Thoracic aorta (tissue), 2 donors: ENCODE measurements around the gene DDX39A. TPM values are rescaled to one million over a fixed set of nuclear protein-coding genes. Genes with fewer than 3 reads are reported as not detected.

ENCODE experiments used
- ATAC-seq: fragments of 150-250 bp; one replicate; pipeline ENCODE4 v1.8.0; 2017; ENCODE audit warnings: low read depth; ENCODE audit not compliant: insufficient number of reproducible peaks, low FRiP score
- DNase-seq: peaks from one replicate; pipeline ENCODE4 v3.0.0-alpha.2; 2020; ENCODE audit warnings: low spot score
- H3K27ac ChIP-seq, 2 donors: fragments of 200-600 bp; sonication (generic); 1 replicate in 1 of 2; 2 replicates in 1 of 2; pipeline ENCODE4 v1.5.1; 2016; ENCODE audit warnings: mild to moderate bottlenecking in 2 of 2, moderate library complexity in 2 of 2
- H3K27me3 ChIP-seq: fragments of 200-600 bp; sonication (generic); replicated peaks from 2 replicates; pipeline ENCODE4 v1.6.0; 2016; ENCODE audit warnings: mild to moderate bottlenecking; ENCODE audit not compliant: insufficient read depth
- H3K36me3 ChIP-seq: fragments of 200-600 bp; sonication (generic); one replicate; pipeline ENCODE4 v1.5.1; 2016
- H3K4me1 ChIP-seq, 2 donors: fragments of 200-600 bp; sonication (generic); 1 replicate in 1 of 2; 2 replicates in 1 of 2; pipeline versions ENCODE4 v1.5.1 to v1.6.0; 2016; ENCODE audit warnings: low read depth in 2 of 2, mild to moderate bottlenecking in 1 of 2; ENCODE audit not compliant: control insufficient read depth in 1 of 2
- H3K4me3 ChIP-seq: fragments of 200-600 bp; sonication (generic); 2 replicates; pipeline ENCODE4 v1.5.1; 2016; ENCODE audit warnings: mild to moderate bottlenecking
- H3K9me3 ChIP-seq: fragments of 200-600 bp; sonication (generic); 2 replicates; pipeline ENCODE4 v1.5.1; 2016
- CTCF ChIP-seq: fragments of 200-600 bp; sonication (generic); IDR thresholded peaks from one replicate; pipeline ENCODE4 v1.5.1; 2019; ENCODE audit warnings: antibody characterized with exemption
- total RNA-seq, 2 donors: library from RNA; depleted of rRNA; stranded (reverse); fragments of >200 nt; gene quantifications; one replicate each; pipeline versions ENCODE4 v1.1.0 to v1.2.3, GENCODE V29; 2016

The DDX39A gene
- total RNA-seq, 2 donors from 2014 or later, result 77.4 to 81.6 TPM

- Histone ChIP-seq H3K4me3 (no peak overlapping the region), H3K9me3 (no peaks in the 10 kb centered on the region), H3K4me1 (no peaks in the 10 kb centered on the region), H3K36me3 (peaks cover 78% of the 10 kb centered on the region), H3K27me3 (no peaks in the 10 kb centered on the region), H3K27ac (no peak overlapping the region)
- DNase-seq (no peak), ATAC-seq (no peak)
- TF ChIP-seq CTCF, result no peak
Measured at GRCh38 chr19:14446336-14447036, 27.3 kb upstream of the DDX39A start.

DNA sequence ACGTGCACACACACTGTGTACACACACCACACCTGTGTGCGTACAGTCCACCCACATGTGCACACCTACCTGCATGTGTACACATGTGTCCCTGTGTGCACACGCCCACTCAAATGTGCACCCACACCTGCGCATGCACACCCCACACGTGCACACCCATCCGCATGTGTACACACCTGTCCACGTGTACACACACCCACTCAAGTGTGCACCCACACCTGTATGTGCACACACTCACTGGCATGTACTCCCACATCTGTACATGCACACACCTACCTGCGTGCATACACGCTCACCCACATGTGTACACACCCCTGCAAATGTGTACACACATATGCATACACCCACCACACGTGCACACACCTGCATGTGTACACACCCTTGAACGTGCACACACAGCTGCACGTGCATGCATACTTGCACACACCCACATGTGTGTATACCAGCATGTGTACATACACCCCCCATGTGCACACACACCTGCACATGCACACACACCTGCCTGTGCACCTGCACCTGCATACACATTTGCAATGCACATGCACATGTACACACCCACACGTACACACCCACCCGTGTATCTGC lies 24.6 kb upstream of the DDX39A start:
- TF ChIP-seq CTCF, result no peak
- Histone ChIP-seq H3K27ac (no peak overlapping the region), H3K9me3 (no peaks in the 10 kb centered on the region), H3K4me3 (no peak overlapping the region), H3K36me3 (peaks cover 61% of the 10 kb centered on the region), H3K4me1 (peaks cover 3 to 5% of the 10 kb centered on the region in 2 donors), H3K27me3 (no peaks in the 10 kb centered on the region)
- DNase-seq, result no peak
- no peak for ATAC-seq

- no peak for ATAC-seq
- peaks cover 3 to 5% of the 10 kb centered on the region in 2 donors for H3K4me1 ChIP-seq
- no peaks in the 10 kb centered on the region for H3K27me3 ChIP-seq
- no peak overlapping the region for H3K4me3 ChIP-seq
- peaks cover 56% of the 10 kb centered on the region for H3K36me3 ChIP-seq
- no peak for TF ChIP-seq CTCF
- H3K9me3 ChIP-seq, result no peaks in the 10 kb centered on the region
- no peak for DNase-seq
- no peak overlapping the region for H3K27ac ChIP-seq
Measured at GRCh38 chr19:14442891-14443631, 23.9 kb upstream of the DDX39A start.

- DNase-seq, result no peak
- no peak for ATAC-seq
- Histone ChIP-seq H3K27ac (no peak overlapping the region), H3K27me3 (no peaks in the 10 kb centered on the region), H3K9me3 (no peaks in the 10 kb centered on the region), H3K36me3 (peaks cover 46% of the 10 kb centered on the region), H3K4me3 (no peak overlapping the region), H3K4me1 (peaks cover 3 to 5% of the 10 kb centered on the region in 2 donors)
- TF ChIP-seq CTCF, result no peak
Measured at GRCh38 chr19:14441041-14441938, 22.1 kb upstream of the DDX39A start.
